HEK293 (cell line): ENCODE results near the gene TMEM88.

ENCODE experiments used
- BCL6B ChIP-seq: fragments of 450-650 bp; formaldehyde crosslinking; IDR thresholded peaks from 2 replicates; pipeline ENCODE4 v1.5.1; 2017; ENCODE audit warnings: missing biosample characterization, missing genetic modification characterization
- ELK4 ChIP-seq: IDR thresholded peaks from 2 replicates; pipeline ENCODE4 v1.6.1; 2011; ENCODE audit warnings: mild to moderate bottlenecking, low read depth, low read length, borderline replicate concordance
- MEIS1 ChIP-seq: sonication (generic); formaldehyde crosslinking; IDR thresholded peaks from 2 replicates; pipeline ENCODE4 v1.8.1; 2022; ENCODE audit warnings: missing genetic modification reagents, mild to moderate bottlenecking, borderline replicate concordance
- SETDB1 ChIP-seq: IDR thresholded peaks from one replicate; pipeline ENCODE4 v1.6.1; 2017; ENCODE audit warnings: mild to moderate bottlenecking, low read length, moderate library complexity, mixed read lengths; ENCODE audit not compliant: insufficient read length
- YY1 ChIP-seq: fragments of 450-650 bp; formaldehyde crosslinking; IDR thresholded peaks from 2 replicates; pipeline ENCODE4 v1.5.1; 2018; ENCODE audit warnings: missing biosample characterization, missing genetic modification characterization
- YY2 ChIP-seq: fragments of 450-650 bp; formaldehyde crosslinking; IDR thresholded peaks from 2 replicates; pipeline ENCODE4 v1.5.1; 2016; ENCODE audit warnings: missing biosample characterization, missing genetic modification characterization
- ZBTB26 ChIP-seq: fragments of 450-650 bp; formaldehyde crosslinking; optimal IDR thresholded peaks from 2 replicates; pipeline ENCODE3; 2016; ENCODE audit warnings: missing biosample characterization, mild to moderate bottlenecking, missing genetic modification characterization
- ZFP3 ChIP-seq: fragments of 450-650 bp; formaldehyde crosslinking; IDR thresholded peaks from 2 replicates; pipeline ENCODE4 v1.5.1; 2016; ENCODE audit warnings: low read depth, missing biosample characterization, missing genetic modification characterization
- ZIC2 ChIP-seq: fragments of 450-650 bp; formaldehyde crosslinking; IDR thresholded peaks from 2 replicates; pipeline ENCODE4 v1.5.1; 2016; ENCODE audit warnings: missing biosample characterization, missing genetic modification characterization
- ZNF174 ChIP-seq: fragments of 450-650 bp; formaldehyde crosslinking; IDR thresholded peaks from 2 replicates; pipeline ENCODE4 v1.5.0; 2017; ENCODE audit warnings: missing biosample characterization, mild to moderate bottlenecking, missing genetic modification characterization
- ZNF211 ChIP-seq: fragments of 450-650 bp; formaldehyde crosslinking; IDR thresholded peaks from 2 replicates; pipeline ENCODE4 v1.5.1; 2016; ENCODE audit warnings: low read depth, missing biosample characterization, missing genetic modification characterization
- ZNF221 ChIP-seq: fragments of 450-650 bp; formaldehyde crosslinking; IDR thresholded peaks from 2 replicates; pipeline ENCODE4 v1.5.1; 2017; ENCODE audit warnings: missing biosample characterization, missing genetic modification characterization, borderline replicate concordance
- ZNF26 ChIP-seq: fragments of 450-650 bp; formaldehyde crosslinking; IDR thresholded peaks from 2 replicates; pipeline ENCODE4 v1.5.1; 2016; ENCODE audit warnings: missing biosample characterization, missing genetic modification characterization
- ZNF266 ChIP-seq: fragments of 450-650 bp; formaldehyde crosslinking; IDR thresholded peaks from 2 replicates; pipeline ENCODE4 v1.5.1; 2016; ENCODE audit warnings: missing biosample characterization, missing genetic modification characterization, low read depth
- ZNF302 ChIP-seq: fragments of 450-650 bp; formaldehyde crosslinking; IDR thresholded peaks from 2 replicates; pipeline ENCODE4 v1.5.1; 2016; ENCODE audit warnings: missing biosample characterization, missing genetic modification characterization, low read depth
- ZNF366 ChIP-seq: fragments of 450-650 bp; formaldehyde crosslinking; conservative IDR thresholded peaks from 2 replicates; pipeline ENCODE4 v1.5.1; 2016; ENCODE audit warnings: missing biosample characterization, missing genetic modification characterization
- ZNF404 ChIP-seq: fragments of 450-650 bp; formaldehyde crosslinking; IDR thresholded peaks from 2 replicates; pipeline ENCODE4 v1.5.1; 2017; ENCODE audit warnings: missing biosample characterization, missing genetic modification characterization
- ZNF514 ChIP-seq: fragments of 450-650 bp; formaldehyde crosslinking; IDR thresholded peaks from 2 replicates; pipeline ENCODE4 v1.5.1; 2016; ENCODE audit warnings: missing biosample characterization, missing genetic modification characterization
- ZNF555 ChIP-seq: fragments of 450-650 bp; formaldehyde crosslinking; conservative IDR thresholded peaks from 2 replicates; pipeline ENCODE4 v1.5.1; 2017; ENCODE audit warnings: missing biosample characterization, mild to moderate bottlenecking, missing genetic modification characterization, inconsistent platforms
- ZNF596 ChIP-seq: fragments of 450-650 bp; IDR thresholded peaks from 2 replicates; pipeline ENCODE4 v1.5.0; 2018; ENCODE audit warnings: missing biosample characterization, mild to moderate bottlenecking, missing genetic modification characterization, moderate library complexity
- ZNF639 ChIP-seq: fragments of 450-650 bp; formaldehyde crosslinking; IDR thresholded peaks from 2 replicates; pipeline ENCODE4 v1.5.1; 2016; ENCODE audit warnings: missing biosample characterization, missing genetic modification characterization
- ZNF677 ChIP-seq: fragments of 450-650 bp; IDR thresholded peaks from 2 replicates; pipeline ENCODE4 v1.5.0; 2018; ENCODE audit warnings: missing biosample characterization, mild to moderate bottlenecking, missing genetic modification characterization, moderate library complexity
- ZNF768 ChIP-seq: fragments of 450-650 bp; formaldehyde crosslinking; IDR thresholded peaks from 2 replicates; pipeline ENCODE4 v1.5.1; 2018; ENCODE audit warnings: missing biosample characterization, mild to moderate bottlenecking, missing genetic modification characterization
- ZNF777 ChIP-seq: fragments of 450-650 bp; formaldehyde crosslinking; IDR thresholded peaks from 2 replicates; pipeline ENCODE4 v1.5.1; 2017; ENCODE audit warnings: missing biosample characterization, missing genetic modification characterization, borderline replicate concordance
- ZSCAN23 ChIP-seq: fragments of 450-650 bp; formaldehyde crosslinking; IDR thresholded peaks from 2 replicates; pipeline ENCODE4 v1.5.1; 2016; ENCODE audit warnings: missing biosample characterization, missing genetic modification characterization
- TF ChIP-seq, protein P1 (sequence below): fragments of 450-650 bp; formaldehyde crosslinking; IDR thresholded peaks from 2 replicates; pipeline ENCODE4 v1.5.1; 2016; ENCODE audit warnings: missing biosample characterization, missing genetic modification characterization, low read depth
- TF ChIP-seq, protein P2 (sequence below): fragments of 450-650 bp; formaldehyde crosslinking; IDR thresholded peaks from 2 replicates; pipeline ENCODE4 v1.5.1; 2016; ENCODE audit warnings: missing biosample characterization, missing genetic modification characterization
- TF ChIP-seq, protein P3 (sequence below): fragments of 450-650 bp; formaldehyde crosslinking; IDR thresholded peaks from 2 replicates; pipeline ENCODE4 v1.5.1; 2016; ENCODE audit warnings: missing biosample characterization, missing genetic modification characterization

The TMEM88 gene

GRCh38 chr17:7887482-7888183 lies 32.8 kb downstream of the TMEM88 start (continued):
- TF ChIP-seq, protein P1, sequence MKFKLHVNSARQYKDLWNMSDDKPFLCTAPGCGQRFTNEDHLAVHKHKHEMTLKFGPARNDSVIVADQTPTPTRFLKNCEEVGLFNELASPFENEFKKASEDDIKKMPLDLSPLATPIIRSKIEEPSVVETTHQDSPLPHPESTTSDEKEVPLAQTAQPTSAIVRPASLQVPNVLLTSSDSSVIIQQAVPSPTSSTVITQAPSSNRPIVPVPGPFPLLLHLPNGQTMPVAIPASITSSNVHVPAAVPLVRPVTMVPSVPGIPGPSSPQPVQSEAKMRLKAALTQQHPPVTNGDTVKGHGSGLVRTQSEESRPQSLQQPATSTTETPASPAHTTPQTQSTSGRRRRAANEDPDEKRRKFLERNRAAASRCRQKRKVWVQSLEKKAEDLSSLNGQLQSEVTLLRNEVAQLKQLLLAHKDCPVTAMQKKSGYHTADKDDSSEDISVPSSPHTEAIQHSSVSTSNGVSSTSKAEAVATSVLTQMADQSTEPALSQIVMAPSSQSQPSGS (tag by site-specific recombination) = no peak
- TF ChIP-seq ZIC2 (tag by site-specific recombination) (peak; percentile 68), ZNF366 (tag by site-specific recombination) (peak; percentile 95), ZNF596 (tag by site-specific recombination) (peak; percentile 61), ZNF302 (tag by site-specific recombination) (no peak), ZBTB26 (tag by site-specific recombination) (peak; percentile 28), ZSCAN23 (tag by site-specific recombination) (no peak), ZNF768 (no peak), ZNF677 (no peak), ZNF174 (no peak), ZNF555 (no peak), ZFP3 (tag by site-specific recombination) (no peak), ZNF777 (tag by site-specific recombination) (no peak), YY1 (tag by site-specific recombination) (peak; percentile 63; the same call in 1 of the 2 replicates), ZNF639 (0 out of 2 replicates have a peak, but pooled peaks have one; percentile 37), ZNF514 (tag by site-specific recombination) (no peak), BCL6B (no peak), ZNF404 (no peak), ZNF221 (tag by site-specific recombination) (no peak), ZNF266 (tag by site-specific recombination) (no peak), SETDB1 (no peak), MEIS1 (CRISPR knock-in tag) (no peak), ZNF26 (tag by site-specific recombination) (no peak), YY2 (tag by site-specific recombination) (peak; percentile 76), ZNF211 (no peak), ELK4 (no peak)
- TF ChIP-seq, protein P2, sequence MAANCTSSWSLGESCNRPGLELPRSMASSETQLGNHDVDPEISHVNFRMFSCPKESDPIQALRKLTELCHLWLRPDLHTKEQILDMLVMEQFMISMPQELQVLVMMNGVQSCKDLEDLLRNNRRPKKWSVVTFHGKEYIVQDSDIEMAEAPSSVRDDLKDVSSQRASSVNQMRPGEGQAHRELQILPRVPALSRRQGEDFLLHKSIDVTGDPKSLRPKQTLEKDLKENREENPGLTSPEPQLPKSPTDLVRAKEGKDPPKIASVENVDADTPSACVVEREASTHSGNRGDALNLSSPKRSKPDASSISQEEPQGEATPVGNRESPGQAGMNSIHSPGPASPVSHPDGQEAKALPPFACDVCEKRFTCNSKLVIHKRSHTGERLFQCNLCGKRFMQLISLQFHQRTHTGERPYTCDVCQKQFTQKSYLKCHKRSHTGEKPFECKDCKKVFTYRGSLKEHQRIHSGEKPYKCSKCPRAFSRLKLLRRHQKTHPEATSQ (tag by site-specific recombination) = no peak
- TF ChIP-seq, protein P3, sequence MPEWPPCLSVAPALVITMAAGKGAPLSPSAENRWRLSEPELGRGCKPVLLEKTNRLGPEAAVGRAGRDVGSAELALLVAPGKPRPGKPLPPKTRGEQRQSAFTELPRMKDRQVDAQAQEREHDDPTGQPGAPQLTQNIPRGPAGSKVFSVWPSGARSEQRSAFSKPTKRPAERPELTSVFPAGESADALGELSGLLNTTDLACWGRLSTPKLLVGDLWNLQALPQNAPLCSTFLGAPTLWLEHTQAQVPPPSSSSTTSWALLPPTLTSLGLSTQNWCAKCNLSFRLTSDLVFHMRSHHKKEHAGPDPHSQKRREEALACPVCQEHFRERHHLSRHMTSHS = no peak
